GM12874 (cell line): ENCODE results near the gene DKK2.

Experiments
- CTCF ChIP-seq: IDR thresholded peaks from 2 replicates; pipeline ENCODE4 v1.5.1; 2011; ENCODE audit warnings: low read depth, mild to moderate bottlenecking, control low read depth, low read length, moderate library complexity; ENCODE audit not compliant: insufficient read depth

The DKK2 gene

GRCh38 chr4:106967892-106968291, 68.2 kb downstream of the DKK2 start:
- TF ChIP-seq CTCF = no peak

GRCh38 chr4:106953036-106953705, 82.9 kb downstream of the DKK2 start:
- no peak for TF ChIP-seq CTCF

- TF ChIP-seq CTCF = no peak
Measured at GRCh38 chr4:106951891-106952290, 84.2 kb downstream of the DKK2 start.

- no peak for TF ChIP-seq CTCF
Measured at GRCh38 chr4:106941841-106942240, 94.3 kb downstream of the DKK2 start.

- TF ChIP-seq CTCF = no peak
Measured at GRCh38 chr4:106930522-106930921, 105.6 kb downstream of the DKK2 start.

- TF ChIP-seq CTCF = no peak
Measured at GRCh38 chr4:106929248-106929647, 106.9 kb downstream of the DKK2 start.

- TF ChIP-seq CTCF = no peak
Measured at GRCh38 chr4:106914223-106914622, 121.9 kb downstream of the DKK2 start.
